Stimulated activated CD4-positive, alpha-beta T cell treated with anti-CD3 and anti-CD28 coated beads, Interleukin-4, amount 100 ng/mL, for 4 hours (primary cell): ENCODE data around the gene GBGT1.

Experiments
- DNase-seq, 2 experiments: peaks; one replicate each; pipeline ENCODE4 v3.0.0-alpha.2; 2020

The GBGT1 gene

GRCh38 chr9:133111808-133112662, 51.7 kb downstream of the GBGT1 start:
- DNase-seq = no peak

GRCh38 chr9:133109931-133110650, 53.6 kb downstream of the GBGT1 start:
- no peak for DNase-seq

GRCh38 chr9:133108794-133109641, 54.7 kb downstream of the GBGT1 start:
- no peak for DNase-seq

GRCh38 chr9:133107961-133108793, 55.5 kb downstream of the GBGT1 start:
- DNase-seq = no peak

- no peak for DNase-seq
Measured at GRCh38 chr9:133107245-133107722, 56.4 kb downstream of the GBGT1 start.

- DNase-seq = no peak
Measured at GRCh38 chr9:133106511-133107244, 57.0 kb downstream of the GBGT1 start.

- no peak for DNase-seq
Measured at GRCh38 chr9:133105461-133105770, 58.3 kb downstream of the GBGT1 start.

GRCh38 chr9:133104718-133105460, 58.8 kb downstream of the GBGT1 start:
- DNase-seq = no peak

- no peak for DNase-seq
Measured at GRCh38 chr9:133103987-133104505, 59.7 kb downstream of the GBGT1 start.

GRCh38 chr9:133103183-133103986, 60.3 kb downstream of the GBGT1 start:
- DNase-seq = peak; percentile 30 to 50
